ENCODE results near the gene MSL3B.

The MSL3B gene

GRCh38 chr2:233817361-233817911 is 50.8 kb downstream of the MSL3B start:
- DNase-seq (ENCODE audit: low read depth in 3 of 3), result no peak

- no peak for DNase-seq (ENCODE audit: low read depth in 3 of 3)
Observed at GRCh38 chr2:233816771-233817170, 51.4 kb downstream of the MSL3B start.

- no peak for DNase-seq (ENCODE audit: low read depth in 3 of 3)
Observed at GRCh38 chr2:233816334-233816733, 51.9 kb downstream of the MSL3B start.

- no peak for DNase-seq (ENCODE audit: low read depth in 3 of 3)
Observed at GRCh38 chr2:233815861-233816260, 52.3 kb downstream of the MSL3B start.

Measured in stimulated activated CD4-positive, alpha-beta T cell treated with anti-CD3 and anti-CD28 coated beads, TNF-alpha, amount 100 ng/mL, for 24 hours (primary cell).